Measurements from ENCODE around the gene ZP4.
A peak's percentile ranks its signal among the peaks of the same experiment; 100 is the strongest.
"Not testable (repeated sequence)": the region's sequence is repeated elsewhere in the genome, so short reads cannot be mapped to it uniquely, and the experiment has no call there.

Gene ZP4

DNA sequence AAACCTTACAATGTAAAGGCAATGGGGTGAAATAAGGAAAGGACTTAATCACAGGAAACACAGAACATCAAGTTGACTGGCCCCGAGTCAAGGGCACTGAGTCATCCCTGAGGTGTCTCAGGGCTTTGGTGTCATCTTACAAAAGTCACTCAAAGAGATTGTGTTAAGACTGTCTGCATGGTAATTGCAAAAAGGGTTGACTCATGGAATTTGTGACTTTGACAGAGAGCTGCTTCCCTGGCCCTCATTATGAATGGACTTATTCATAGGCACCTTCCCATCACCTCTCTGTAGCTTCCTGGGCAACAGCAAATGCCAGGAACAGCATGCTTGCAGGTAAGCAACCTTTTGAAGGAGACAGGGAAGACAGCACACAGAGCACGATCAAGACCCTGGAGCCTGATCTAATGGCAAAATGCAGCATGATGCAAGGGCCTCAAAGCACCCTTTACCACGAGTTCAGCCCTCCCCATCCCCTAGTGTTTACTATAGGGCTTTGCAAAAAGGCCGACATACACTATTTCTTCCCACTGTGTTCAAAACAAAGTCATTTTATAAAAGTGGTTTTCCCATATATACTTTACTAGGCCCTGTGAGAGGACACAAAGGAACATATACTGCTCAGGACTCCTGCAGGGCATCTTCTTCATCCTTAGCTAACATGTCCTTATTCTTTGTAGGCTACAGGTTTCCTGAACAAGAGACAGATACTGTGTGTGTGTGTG, 17.1 kb downstream of the ZP4 start:
- no peak for DNase-seq

DNA sequence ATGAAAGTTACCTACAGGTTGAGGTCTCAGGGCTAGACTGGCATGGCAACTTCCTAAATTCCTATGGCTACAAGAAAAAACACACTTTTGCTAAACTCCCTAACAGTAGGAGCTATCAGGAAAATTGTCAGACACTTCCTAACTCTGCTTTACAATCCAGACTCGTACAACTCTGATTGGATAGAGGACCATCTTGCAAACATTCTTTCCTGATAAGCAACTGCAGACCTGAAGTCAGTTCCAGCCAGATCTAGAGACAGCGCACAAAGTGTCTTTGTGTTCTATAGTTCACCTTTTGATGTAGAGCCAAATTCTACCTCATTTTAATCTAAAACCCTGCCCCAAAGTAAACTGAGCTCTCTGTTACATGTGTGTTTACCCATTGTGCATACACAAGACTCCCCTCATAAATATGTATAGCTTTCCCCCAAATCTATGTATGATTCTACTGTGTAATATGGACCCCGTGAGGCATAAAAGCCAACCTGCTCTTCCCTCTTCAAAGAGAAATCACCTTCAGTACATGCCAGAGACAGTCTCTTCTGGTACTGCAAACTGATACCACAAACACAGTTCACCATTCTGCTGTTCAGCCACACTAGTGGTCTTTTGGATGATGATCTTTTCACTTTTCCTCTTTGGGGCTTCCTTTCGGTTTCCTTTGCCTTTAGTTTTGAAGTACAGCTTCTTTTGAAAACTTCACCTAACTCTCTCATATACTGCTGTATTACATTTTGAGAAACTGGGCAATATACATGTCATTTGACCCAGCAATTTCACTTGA, 21.7 kb downstream of the ZP4 start:
- DNase-seq: no peak

DNA sequence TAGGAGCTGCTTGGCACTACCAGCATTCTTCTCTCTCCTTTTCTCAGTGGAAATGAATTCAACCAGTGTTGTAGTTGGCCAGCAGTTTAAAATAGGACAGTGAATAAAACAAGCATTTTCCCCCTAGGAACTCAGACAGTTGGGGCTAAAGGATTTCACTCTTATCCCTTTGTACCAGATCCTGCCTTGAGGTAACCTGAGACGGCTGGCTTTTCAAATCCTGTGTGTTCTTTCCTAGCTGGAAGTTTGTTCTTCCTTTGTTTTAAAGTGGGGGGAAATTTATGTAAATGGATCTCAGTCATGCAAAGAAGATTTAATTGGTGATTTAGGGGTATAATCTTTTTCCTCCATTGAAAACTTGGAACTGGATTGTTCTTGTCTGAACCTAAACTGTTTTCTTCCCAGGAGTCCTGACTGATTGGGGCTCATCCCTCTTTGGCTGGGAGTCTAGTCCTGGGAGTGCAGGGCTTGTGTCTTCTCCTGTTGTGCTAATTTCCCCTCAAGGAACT, 23.3 kb downstream of the ZP4 start:
- no peak for DNase-seq

DNA sequence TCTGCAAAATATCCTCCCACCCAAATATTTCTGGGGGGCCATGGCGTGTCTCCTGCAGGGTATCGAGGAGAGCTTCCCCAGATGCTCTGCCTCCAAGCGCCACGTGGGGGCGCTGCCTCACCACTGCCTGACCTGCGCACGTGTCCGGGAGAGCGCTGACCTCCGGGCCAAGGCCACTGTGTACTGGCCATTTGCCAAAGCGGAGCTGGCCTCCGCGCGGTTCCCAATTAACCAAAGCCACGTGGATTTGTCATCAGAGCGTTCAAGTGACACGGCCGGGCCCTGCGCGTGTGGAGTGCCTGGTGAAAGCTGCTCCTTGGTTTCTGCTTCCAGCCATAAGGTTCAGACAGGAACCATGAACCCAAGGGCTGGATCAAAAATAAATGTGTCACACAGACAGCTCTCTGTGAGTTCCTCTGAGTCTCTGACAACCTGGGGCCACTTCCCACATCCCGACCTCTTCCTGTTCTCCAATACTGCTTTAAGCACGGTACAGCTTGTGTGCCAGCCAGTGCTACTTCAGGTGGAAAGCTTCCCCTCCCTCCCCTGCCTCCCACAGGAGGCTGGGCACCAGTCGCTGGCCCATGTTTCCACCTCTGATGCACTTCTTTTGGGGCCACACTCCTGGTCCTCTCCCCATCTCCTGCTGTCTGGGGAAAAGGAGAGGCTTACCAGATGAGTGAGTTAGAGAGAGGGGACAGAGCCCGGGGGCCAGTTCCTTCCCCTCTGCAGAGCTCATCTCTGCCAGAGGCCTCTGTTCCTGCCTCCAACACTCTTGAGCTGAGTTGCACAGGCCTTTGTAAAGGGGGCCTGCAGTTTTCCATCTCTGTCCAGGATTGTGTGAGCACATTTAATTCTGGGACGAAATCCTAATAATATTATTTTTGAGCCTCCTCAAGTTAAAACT, 26.1 kb downstream of the ZP4 start:
- peak; percentile 69 for DNase-seq

DNA sequence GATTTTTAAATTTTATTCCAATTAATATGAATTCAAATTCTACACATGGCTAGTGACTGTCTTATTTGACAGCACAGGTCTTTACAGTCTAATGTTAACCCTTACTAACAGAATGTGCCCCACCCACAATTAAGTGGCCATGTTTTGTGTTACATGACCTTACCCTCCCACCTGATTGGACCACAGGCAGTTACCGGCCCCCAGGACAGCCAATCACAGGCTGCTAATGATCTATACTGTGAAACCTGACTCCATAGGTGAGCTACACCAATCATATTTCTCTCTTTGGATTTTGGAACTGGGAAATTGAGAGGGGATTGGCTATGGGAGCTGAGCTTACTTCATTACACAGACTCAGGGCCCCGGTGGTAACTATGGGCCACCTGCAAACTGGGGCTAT, 27.5 kb downstream of the ZP4 start:
- no peak for DNase-seq

DNA sequence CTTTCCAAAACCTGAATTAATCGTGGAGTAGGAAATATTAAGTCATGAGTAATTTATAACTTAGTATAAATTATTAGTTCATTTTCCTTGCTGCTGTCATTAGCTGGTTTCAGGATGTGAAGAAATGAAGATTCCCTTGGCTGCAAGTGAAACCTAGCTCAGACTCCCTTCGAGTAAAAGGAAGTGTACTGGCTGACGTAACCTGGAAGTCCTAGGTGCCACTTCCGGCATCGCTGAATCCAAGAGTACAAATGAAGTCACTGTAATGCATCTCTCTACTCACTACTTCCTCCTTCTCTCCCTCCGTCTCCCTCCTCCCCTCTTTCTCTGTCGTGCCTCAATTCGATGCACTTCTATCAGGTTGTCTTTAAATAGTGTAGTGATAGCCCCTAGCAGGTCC, 28.8 kb downstream of the ZP4 start:
- no peak for DNase-seq

DNA sequence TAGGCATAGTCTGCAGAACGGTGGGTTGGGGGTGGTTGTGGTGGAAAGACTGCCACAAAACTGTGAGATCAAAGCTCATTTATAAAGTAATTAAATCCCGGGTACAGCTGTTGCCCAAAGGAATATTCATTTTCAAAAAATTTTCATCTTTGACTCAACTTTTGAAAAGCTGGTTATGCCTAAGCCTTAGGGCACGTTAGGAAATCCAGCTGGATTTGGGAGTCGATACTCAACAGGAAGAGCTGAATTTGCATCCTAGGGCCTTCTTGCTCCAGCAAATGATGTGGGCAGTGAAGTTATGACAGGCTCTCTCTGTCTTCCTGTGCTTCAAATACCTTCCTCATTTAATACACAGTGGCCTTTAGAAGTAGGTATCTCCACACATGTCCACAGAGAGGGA, 31.7 kb downstream of the ZP4 start:
- DNase-seq: no peak

DNA sequence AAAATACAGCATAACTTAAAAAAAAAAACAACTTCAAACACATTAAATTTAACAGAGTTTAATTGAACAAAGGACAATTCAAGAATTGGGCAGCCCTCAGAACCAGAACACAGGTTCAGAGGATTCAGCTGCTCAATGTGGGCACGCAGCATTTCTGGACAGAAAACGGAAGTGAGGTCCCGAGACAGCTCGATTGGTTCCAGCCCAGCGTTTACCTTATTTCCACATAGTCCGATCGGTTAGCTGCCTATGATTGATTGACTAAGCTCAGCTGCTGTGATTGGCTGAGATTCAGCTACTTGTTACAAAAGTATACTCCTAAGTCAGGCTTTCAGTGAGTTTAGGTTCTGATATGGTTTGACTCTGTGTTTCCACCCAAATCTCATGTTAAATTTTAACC, 33.3 kb downstream of the ZP4 start:
- DNase-seq: no peak

DNA sequence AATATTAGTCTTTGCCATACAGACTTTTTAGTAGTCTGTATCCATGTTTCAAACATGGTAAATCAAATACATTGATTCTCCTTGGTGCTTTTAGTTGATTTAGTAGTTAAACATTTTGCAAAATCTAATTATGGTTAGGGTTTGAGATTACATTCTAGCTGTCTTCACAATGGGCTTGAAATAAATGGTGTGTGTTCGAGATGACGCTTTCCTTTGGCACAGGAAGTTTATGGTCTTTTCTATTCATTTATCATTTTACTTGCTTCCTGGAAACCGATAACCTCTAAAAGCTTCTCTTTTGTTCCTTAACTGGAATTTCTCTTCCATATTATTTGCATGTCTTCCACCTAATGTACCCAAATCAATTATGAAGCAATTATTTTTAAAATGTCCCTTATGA, 38.4 kb downstream of the ZP4 start:
- no peak for DNase-seq

DNA sequence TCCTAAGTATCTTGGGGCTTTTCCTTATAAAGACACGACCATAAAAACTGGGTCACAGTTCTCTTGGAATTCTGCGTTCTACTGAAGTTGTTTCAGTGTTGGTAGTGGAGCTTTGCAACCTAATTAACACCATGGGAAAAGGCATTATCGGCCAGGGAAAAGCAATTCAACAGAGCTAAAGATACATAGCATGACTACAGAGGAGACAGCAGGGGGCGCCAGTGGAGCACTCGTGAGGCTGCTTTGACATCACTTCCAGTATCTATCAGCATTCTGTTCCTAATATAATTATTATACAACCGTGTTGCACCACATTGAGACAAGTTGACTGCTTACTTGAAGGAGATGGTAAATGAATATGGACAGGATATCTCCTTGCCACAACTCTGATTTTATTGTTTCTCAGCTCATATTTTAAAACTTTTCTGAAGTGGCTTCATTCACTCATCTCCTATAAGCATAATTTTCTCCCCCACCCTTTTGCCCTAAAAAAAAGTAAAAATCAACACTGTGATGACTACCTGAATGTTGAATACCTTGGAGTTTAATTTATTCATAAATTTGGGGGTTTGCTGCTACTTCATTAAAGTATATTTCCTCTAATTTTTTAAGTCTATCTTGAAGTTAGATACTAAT, 39.4 kb downstream of the ZP4 start:
- peak; percentile 8 for DNase-seq

DNA sequence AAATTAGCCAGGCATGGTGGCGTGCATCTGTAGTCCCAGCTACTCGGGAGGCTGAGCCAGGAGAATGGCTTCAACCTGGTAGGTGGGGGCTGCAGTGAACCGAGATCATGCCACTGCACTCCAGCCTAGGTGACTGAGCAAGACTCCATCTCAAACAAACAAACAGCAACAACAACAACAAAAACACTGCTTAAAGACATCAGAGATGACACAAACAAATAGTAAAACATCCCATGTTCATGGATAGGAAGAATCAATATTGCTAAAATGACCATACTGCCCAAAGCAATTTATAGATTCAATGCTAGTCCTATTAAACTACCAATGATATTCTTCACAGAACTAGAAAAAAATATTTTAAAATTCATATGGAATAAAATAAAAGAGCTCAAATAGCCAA, 47.2 kb downstream of the ZP4 start:
- not testable (repeated sequence) for DNase-seq

DNA sequence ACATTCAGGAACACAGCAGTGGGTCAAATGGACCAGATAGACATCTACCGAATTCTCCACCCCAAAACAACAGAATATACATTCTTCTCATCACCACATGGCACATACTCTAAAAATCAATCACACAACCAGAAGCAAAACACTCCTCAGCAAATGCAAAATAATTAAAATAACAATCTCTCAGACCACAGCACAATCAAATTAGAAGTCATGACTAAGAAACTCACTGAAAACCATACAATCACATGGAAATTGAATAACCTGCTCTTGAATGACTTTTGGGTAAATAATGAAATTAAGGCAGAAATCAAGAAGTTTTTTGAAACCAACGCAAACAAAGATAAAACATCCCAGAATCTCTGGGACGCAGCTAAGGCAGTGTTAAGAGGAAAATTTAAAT, 49.2 kb downstream of the ZP4 start:
- no peak for DNase-seq

DNA sequence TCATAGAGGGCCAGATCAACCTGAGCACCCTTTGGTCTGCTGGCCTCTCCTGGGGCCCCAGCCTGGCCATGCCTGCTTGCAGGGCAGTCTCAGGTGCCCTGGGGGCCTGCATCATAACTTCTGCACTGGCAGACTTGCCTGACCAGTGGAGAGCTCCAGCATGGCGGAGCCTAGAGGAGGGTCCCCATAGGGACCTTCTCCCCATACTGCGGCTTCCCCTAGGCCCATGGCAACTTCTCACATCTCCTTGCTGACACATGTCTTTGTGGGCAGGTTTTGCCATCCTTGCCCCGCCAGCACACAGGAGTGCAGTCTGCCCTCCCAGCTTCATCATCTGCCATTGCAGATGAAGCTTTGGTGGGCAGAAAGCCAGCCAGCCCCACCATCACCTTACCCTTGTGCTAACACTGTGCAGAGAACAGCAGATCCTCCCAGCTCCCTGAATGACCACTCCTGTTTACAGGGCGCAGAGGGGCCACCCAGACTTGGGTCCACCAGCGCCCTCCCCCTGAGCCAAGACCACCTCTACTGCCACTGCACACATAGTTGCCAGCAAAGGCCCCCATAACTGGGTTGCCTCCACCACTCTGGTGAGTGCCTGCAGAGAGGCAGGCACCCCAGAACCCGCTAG, 51.7 kb downstream of the ZP4 start:
- no peak for DNase-seq

DNA sequence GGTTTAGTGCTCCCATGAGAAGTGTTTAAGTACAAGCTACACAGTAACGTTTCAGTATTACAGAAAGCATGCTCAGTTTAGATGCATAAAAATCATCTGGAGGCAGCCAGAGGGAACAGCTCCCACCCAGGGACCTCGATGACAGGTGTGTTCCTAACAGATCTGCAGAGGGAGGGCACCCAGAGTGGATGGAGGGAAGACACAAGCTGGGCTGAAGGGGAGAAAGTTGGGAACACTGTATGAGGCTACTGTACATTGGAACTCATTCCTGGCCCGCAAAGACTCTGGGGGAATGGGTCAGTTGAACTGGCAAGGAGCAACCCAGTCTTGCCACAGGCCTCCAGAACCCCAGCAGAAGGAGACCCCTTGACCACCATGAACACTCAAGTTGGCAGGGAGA, 52.4 kb downstream of the ZP4 start:
- no peak for DNase-seq

DNA sequence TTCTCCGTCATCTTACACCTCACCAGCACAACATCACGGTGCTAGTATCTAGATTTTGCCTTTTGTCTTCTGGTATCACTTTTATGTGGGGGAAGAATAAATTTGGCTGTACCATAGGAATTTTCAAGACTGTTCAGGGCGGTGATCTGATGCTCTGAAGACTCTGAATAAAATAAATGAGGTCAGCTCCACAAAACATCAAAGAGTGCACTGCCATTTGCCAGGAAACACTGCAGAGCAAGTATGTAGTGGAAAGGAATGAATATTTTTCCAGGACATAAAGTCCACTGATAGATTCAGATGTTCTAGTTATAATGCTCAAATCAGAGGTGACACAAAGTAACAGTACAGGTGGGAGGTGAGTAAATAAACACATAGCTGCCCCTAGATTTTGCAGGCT, 56.3 kb downstream of the ZP4 start:
- no peak for DNase-seq

DNA sequence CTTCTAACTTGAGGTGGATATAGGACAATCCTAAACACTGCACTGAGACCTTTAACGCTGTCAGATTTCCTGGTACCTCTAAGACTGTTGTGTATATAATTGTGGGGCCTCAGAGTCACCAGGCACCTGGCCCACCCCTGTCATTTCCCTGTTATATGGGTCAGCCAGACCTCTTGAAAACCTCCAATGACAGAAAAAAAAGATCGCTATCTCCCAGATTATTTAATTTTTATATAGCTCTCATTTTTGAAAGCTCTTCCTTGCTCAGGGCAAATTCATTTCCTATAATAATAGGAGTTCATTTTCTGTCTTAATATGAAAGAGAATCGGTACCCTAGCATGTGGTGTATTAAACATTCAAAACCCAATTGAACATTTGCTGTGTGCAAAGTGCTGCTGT, 56.7 kb downstream of the ZP4 start:
- no peak for DNase-seq

DNA sequence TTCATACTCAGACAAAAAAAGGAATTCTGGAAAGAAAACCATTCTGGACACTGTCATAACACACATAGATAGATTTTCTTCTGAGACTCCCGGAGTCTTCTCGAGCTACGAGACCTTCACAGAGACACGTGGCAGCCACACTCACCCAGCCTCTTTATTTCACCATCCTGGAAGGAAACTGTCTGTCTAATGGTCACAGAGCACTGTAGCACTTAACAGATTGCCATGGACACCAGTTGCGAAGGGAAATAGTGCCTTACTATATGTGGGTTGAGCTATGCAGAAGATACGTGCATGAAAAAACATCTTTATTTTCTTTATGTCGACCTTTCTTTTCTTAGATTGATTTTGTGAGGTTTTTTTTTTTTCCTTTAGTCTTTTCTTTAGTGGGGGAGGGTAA, 57.9 kb downstream of the ZP4 start:
- DNase-seq: no peak

Measured in NCI-H510A treated with DMSO at 0.1 percent for 48 hours (cell line).